Stimulated activated CD4-positive, alpha-beta T cell treated with anti-CD3 and anti-CD28 coated beads, Interleukin-12 subunit alpha, Interleukin-12 subunit beta, amount 100 ng/mL, for 24 hours (primary cell): ENCODE data around the gene BCL2L11.
A peak's percentile ranks its signal among the peaks of the same experiment; 100 is the strongest.

ENCODE experiments used
- DNase-seq, 2 experiments: peaks; one replicate each; pipeline ENCODE4 v3.0.0-alpha.2; 2020; ENCODE audit warnings: low read depth in 2 of 2

BCL2L11 gene

GRCh38 chr2:111168528-111169239, 48.0 kb downstream of the BCL2L11 start:
- peak; percentile 52 to 62 for DNase-seq

GRCh38 chr2:111169268-111169667, 48.6 kb downstream of the BCL2L11 start:
- no peak for DNase-seq

- DNase-seq: no peak
Observed at GRCh38 chr2:111169924-111170323, 49.2 kb downstream of the BCL2L11 start.

GRCh38 chr2:111171337-111171930, 50.7 kb downstream of the BCL2L11 start:
- DNase-seq: no peak

GRCh38 chr2:111172666-111173065, 52.0 kb downstream of the BCL2L11 start:
- DNase-seq: no peak

- DNase-seq: no peak
Observed at GRCh38 chr2:111173338-111173737, 52.6 kb downstream of the BCL2L11 start.

GRCh38 chr2:111173856-111174255, 53.1 kb downstream of the BCL2L11 start:
- DNase-seq: no peak

- no peak for DNase-seq
Observed at GRCh38 chr2:111175615-111176014, 54.9 kb downstream of the BCL2L11 start.

GRCh38 chr2:111176388-111176787, 55.7 kb downstream of the BCL2L11 start:
- DNase-seq: no peak

GRCh38 chr2:111176867-111177266, 56.2 kb downstream of the BCL2L11 start:
- DNase-seq: no peak

- no peak for DNase-seq
Observed at GRCh38 chr2:111178296-111178695, 57.6 kb downstream of the BCL2L11 start.

GRCh38 chr2:111178730-111179405, 58.2 kb downstream of the BCL2L11 start:
- DNase-seq: no peak

- no peak for DNase-seq
Observed at GRCh38 chr2:111182121-111182520, 61.4 kb downstream of the BCL2L11 start.

GRCh38 chr2:111182740-111183139, 62.0 kb downstream of the BCL2L11 start:
- DNase-seq: no peak

GRCh38 chr2:111184725-111185310, 64.1 kb downstream of the BCL2L11 start:
- no peak for DNase-seq

- no peak for DNase-seq
Observed at GRCh38 chr2:111185361-111186022, 64.8 kb downstream of the BCL2L11 start.

GRCh38 chr2:111186121-111186715, 65.5 kb downstream of the BCL2L11 start:
- no peak for DNase-seq

GRCh38 chr2:111186933-111187332, 66.2 kb downstream of the BCL2L11 start:
- no peak for DNase-seq

- no peak for DNase-seq
Observed at GRCh38 chr2:111188681-111189080, 68.0 kb downstream of the BCL2L11 start.

GRCh38 chr2:111189106-111189505, 68.4 kb downstream of the BCL2L11 start:
- no peak for DNase-seq

- DNase-seq: no peak
Observed at GRCh38 chr2:111190816-111191540, 70.3 kb downstream of the BCL2L11 start.
